Fibroblast of skin of scalp (primary cell): Measurements from ENCODE around the gene RHOXF2. TPM values are rescaled to one million over a fixed set of nuclear protein-coding genes. Genes with fewer than 3 reads are reported as not detected.
"Not testable (repeated sequence)": the region's sequence is repeated elsewhere in the genome, so short reads cannot be mapped to it uniquely, and the experiment has no call there.

Source experiments
- DNase-seq: peaks from one replicate; pipeline ENCODE4 v3.0.0-alpha.2; 2013
- polyA plus RNA-seq, 2 experiments: library from polyadenylated mRNA; unstranded; fragments of 120-200 nt; gene quantifications; one replicate each; pipeline ENCODE4 v1.2.1, GENCODE V29; 2013; ENCODE audit not compliant: insufficient read length in 2 of 2

The RHOXF2 gene
- polyA plus RNA-seq (2013, experiment 1 of 2; ENCODE audit: insufficient read length) = not detected
- not detected for polyA plus RNA-seq (2013, experiment 2 of 2; ENCODE audit: insufficient read length)

GRCh38 chrX:120158313-120158712 is at the start of gene RHOXF2:
Gene RHOXF2 (plus strand): TSS chrX:120158613. CDS start chrX:120158751, 138 bp downstream.
- not testable (repeated sequence) for DNase-seq

GRCh38 chrX:120109378-120109777 is 49.0 kb upstream of the RHOXF2 start:
- no peak for DNase-seq

- no peak for DNase-seq
Observed at GRCh38 chrX:120111611-120112010, 46.8 kb upstream of the RHOXF2 start.

- DNase-seq = no peak
Observed at GRCh38 chrX:120115438-120115963, 42.9 kb upstream of the RHOXF2 start, which contains the start of gene RHOXF1. Gene RHOXF1 (minus strand): TSS chrX:120115913. CDS start chrX:120115862, 51 bp downstream.

- no peak for DNase-seq
Observed at GRCh38 chrX:120120223-120120622, 38.2 kb upstream of the RHOXF2 start.

- DNase-seq = no peak
Observed at GRCh38 chrX:120125444-120125843, 33.0 kb upstream of the RHOXF2 start.

GRCh38 chrX:120128306-120128846 is 30.0 kb upstream of the RHOXF2 start:
- not testable (repeated sequence) for DNase-seq

- DNase-seq = no peak
Observed at GRCh38 chrX:120136128-120136527, 22.3 kb upstream of the RHOXF2 start.

GRCh38 chrX:120136840-120137239 is 21.6 kb upstream of the RHOXF2 start:
- DNase-seq = no peak

- DNase-seq = no peak
Observed at GRCh38 chrX:120137439-120137838, 21.0 kb upstream of the RHOXF2 start.

- DNase-seq = no peak
Observed at GRCh38 chrX:120140293-120140981, 18.0 kb upstream of the RHOXF2 start.

GRCh38 chrX:120144178-120144844 is 14.1 kb upstream of the RHOXF2 start:
- no peak for DNase-seq

GRCh38 chrX:120145295-120145925 is 13.0 kb upstream of the RHOXF2 start:
- DNase-seq = no peak

GRCh38 chrX:120146323-120146722 is 12.1 kb upstream of the RHOXF2 start:
- not testable (repeated sequence) for DNase-seq

GRCh38 chrX:120147537-120147936 is 10.9 kb upstream of the RHOXF2 start:
- DNase-seq = no peak

- not testable (repeated sequence) for DNase-seq
Observed at GRCh38 chrX:120150109-120150744, 8.2 kb upstream of the RHOXF2 start.

- DNase-seq = not testable (repeated sequence)
Observed at GRCh38 chrX:120159086-120159485, 673 bp downstream of the RHOXF2 start.

GRCh38 chrX:120193254-120193653 is 34.8 kb downstream of the RHOXF2 start:
- DNase-seq = not testable (repeated sequence)

GRCh38 chrX:120193720-120194119 is 35.3 kb downstream of the RHOXF2 start:
- not testable (repeated sequence) for DNase-seq

- not testable (repeated sequence) for DNase-seq
Observed at GRCh38 chrX:120195786-120196185, 37.4 kb downstream of the RHOXF2 start.

GRCh38 chrX:120196626-120197283 is 38.3 kb downstream of the RHOXF2 start:
- not testable (repeated sequence) for DNase-seq

GRCh38 chrX:120200851-120201250 is 42.4 kb downstream of the RHOXF2 start:
- DNase-seq = no peak
